GM12875 (cell line): ENCODE measurements around the gene TBXAS1.

Source experiments
- H3K4me3 ChIP-seq: one replicate; pipeline ENCODE4 v1.5.1; 2011; ENCODE audit warnings: low read depth, low read length, control low read depth
- CTCF ChIP-seq: IDR thresholded peaks from 2 replicates; pipeline ENCODE4 v1.5.1; 2011; ENCODE audit warnings: low read depth, mild to moderate bottlenecking, control low read depth, inconsistent platforms, low read length, moderate library complexity, borderline replicate concordance; ENCODE audit not compliant: insufficient read depth

TBXAS1 gene

GRCh38 chr7:139990142-139990535 lies 161.1 kb downstream of the TBXAS1 start:
- H3K4me3 ChIP-seq: no peak overlapping the region
- no peak for TF ChIP-seq CTCF

GRCh38 chr7:139990571-139991268 lies 161.7 kb downstream of the TBXAS1 start:
- no peak for TF ChIP-seq CTCF
- H3K4me3 ChIP-seq: no peak overlapping the region

GRCh38 chr7:139991269-139991666 lies 162.2 kb downstream of the TBXAS1 start:
- no peak for TF ChIP-seq CTCF
- no peak overlapping the region for H3K4me3 ChIP-seq

- no peak overlapping the region for H3K4me3 ChIP-seq
- TF ChIP-seq CTCF: no peak
Observed at GRCh38 chr7:139991911-139992310, 162.8 kb downstream of the TBXAS1 start.

- H3K4me3 ChIP-seq: no peak overlapping the region
- TF ChIP-seq CTCF: no peak
Observed at GRCh38 chr7:139992353-139993044, 163.4 kb downstream of the TBXAS1 start.

GRCh38 chr7:139993169-139993568 lies 164.1 kb downstream of the TBXAS1 start:
- H3K4me3 ChIP-seq: no peak overlapping the region
- TF ChIP-seq CTCF: no peak

- H3K4me3 ChIP-seq: no peak overlapping the region
- no peak for TF ChIP-seq CTCF
Observed at GRCh38 chr7:139993592-139993991, 164.5 kb downstream of the TBXAS1 start.
